GM18511 (cell line): ENCODE measurements around the gene SAMHD1.
"Not testable (repeated sequence)": the region's sequence is repeated elsewhere in the genome, so short reads cannot be mapped to it uniquely, and the experiment has no call there.

Source experiments
- ATAC-seq: cut with Tn5 transposase; IDR thresholded peaks from one replicate; pipeline ENCODE4 v1.9.1; 2021; ENCODE audit warnings: mild to moderate bottlenecking, moderate library complexity; ENCODE audit not compliant: unreplicated experiment

The SAMHD1 gene

GRCh38 chr20:36856691-36857635 lies 94.5 kb downstream of the SAMHD1 start:
- ATAC-seq, result no peak

- no peak for ATAC-seq
Observed at GRCh38 chr20:36856195-36856594, 95.3 kb downstream of the SAMHD1 start.

- ATAC-seq, result no peak
Observed at GRCh38 chr20:36855241-36855657, 96.3 kb downstream of the SAMHD1 start.

- ATAC-seq, result no peak
Observed at GRCh38 chr20:36854348-36855240, 96.9 kb downstream of the SAMHD1 start.

GRCh38 chr20:36852187-36852586 lies 99.3 kb downstream of the SAMHD1 start:
- ATAC-seq, result no peak

- no peak for ATAC-seq
Observed at GRCh38 chr20:36851490-36851889, 100.0 kb downstream of the SAMHD1 start.

- ATAC-seq, result no peak
Observed at GRCh38 chr20:36850759-36851158, 100.7 kb downstream of the SAMHD1 start.

GRCh38 chr20:36849333-36850065 lies 102.0 kb downstream of the SAMHD1 start:
- ATAC-seq, result no peak

- ATAC-seq, result no peak
Observed at GRCh38 chr20:36848677-36849076, 102.8 kb downstream of the SAMHD1 start.

- ATAC-seq, result no peak
Observed at GRCh38 chr20:36848078-36848660, 103.3 kb downstream of the SAMHD1 start.

GRCh38 chr20:36847710-36848040 lies 103.8 kb downstream of the SAMHD1 start:
- no peak for ATAC-seq

- no peak for ATAC-seq
Observed at GRCh38 chr20:36847009-36847709, 104.3 kb downstream of the SAMHD1 start.

- no peak for ATAC-seq
Observed at GRCh38 chr20:36845288-36845971, 106.1 kb downstream of the SAMHD1 start.

GRCh38 chr20:36841030-36841429 lies 110.5 kb downstream of the SAMHD1 start:
- not testable (repeated sequence) for ATAC-seq
